ENCODE measurements around the gene FNDC5.
A peak's percentile ranks its signal among the peaks of the same experiment; 100 is the strongest.

FNDC5 gene

DNA sequence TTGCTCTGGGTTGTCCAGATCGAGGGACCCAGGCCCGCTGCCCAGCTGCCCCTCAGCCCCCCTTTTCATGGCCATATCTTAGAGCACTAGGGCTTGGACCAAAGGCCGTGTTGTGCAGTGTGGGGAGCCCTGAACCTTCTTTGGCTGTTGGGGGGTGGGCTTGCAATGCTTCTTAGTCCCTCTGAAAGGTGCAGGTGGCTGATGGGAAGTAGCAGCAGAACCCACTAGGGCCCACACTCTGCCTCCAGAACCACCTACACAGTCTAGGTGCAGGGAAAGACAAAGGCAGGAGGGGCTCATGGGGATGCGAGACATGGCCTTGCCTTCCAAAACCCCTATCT is 13.3 kb upstream of the FNDC5 start:
- DNase-seq (ENCODE audit: low read depth) = no peak

DNA sequence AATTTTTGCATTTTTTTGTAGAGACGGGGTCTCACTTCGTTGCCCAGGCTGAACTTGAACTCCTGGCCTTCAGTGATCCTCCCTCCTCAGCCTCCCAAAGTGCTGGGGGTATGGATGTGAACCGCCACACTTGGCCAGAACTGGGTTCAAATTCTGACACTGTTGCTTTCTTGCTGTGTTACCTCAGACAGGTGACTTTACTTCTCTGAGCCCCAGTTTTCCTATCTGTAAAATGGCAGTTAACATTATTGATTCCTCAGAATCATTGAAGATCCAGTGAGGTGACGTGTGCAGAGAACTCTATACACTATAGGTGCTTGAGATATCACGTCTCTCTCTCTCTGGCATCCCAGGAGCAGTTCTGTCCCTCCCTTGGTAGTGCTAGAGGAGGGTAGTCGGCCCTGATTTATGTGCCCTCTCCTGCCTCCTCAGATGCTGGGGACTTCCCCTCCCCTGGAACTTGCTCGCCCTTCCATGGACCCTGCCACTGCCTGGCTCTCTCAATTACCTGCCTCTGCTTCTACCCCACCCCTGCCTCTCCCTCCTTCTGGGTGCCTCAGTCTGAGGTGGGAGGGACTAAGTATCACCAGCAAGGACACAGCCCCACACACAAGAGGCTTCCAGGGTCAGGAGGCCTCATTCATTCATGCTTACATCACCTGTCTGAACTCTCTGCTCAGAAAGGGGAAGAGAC is 12.8 kb upstream of the FNDC5 start:
- DNase-seq (ENCODE audit: low read depth) = no peak

DNA sequence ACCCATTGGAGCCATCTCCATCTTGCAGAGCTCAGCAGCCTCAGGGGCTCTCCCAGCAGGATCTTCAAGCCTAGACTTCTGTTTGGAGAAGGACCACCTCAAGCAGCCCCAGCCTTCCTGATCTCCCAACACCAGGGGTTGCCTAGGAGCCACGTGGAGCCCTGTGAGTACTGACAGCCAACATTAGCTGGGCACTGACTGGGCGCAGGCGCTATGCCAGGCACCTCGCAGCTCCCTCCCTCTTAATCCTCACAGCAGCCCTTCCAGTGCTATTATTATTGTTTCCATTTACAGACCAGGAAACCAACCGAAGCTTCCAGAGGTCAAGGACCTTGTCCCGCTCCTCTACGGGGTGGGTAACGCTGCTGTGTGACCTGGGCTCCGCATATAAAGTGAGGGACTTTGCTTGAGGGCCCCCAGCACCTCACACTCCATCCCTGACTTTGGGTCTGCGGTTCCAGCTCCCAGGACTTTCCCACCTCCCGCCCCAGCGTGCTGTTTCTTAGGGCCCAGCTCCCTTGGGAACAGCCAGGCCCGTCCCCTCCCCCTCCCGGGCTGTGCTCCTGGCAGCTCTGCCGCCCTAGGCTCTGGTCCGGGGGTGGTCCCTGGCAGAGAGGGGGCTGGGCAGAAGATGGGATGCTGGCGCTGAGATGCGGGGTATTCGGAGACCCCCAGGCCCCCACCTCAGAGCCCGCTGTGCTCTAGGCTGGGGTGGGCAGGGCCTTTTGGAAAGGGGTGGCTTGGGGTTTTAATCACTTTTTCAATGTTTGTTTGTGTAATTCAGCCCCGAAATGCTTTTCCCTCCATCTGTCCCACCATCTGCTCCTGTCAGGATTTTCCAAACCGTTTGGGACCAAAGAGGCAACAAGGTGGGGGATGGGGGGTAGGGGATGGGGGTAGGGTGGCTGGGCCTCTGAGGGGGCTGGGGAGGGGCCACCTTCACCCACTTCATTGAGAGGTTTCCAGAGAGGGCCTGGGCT is 11.4 kb upstream of the FNDC5 start:
- no peak for DNase-seq (ENCODE audit: low read depth)

DNA sequence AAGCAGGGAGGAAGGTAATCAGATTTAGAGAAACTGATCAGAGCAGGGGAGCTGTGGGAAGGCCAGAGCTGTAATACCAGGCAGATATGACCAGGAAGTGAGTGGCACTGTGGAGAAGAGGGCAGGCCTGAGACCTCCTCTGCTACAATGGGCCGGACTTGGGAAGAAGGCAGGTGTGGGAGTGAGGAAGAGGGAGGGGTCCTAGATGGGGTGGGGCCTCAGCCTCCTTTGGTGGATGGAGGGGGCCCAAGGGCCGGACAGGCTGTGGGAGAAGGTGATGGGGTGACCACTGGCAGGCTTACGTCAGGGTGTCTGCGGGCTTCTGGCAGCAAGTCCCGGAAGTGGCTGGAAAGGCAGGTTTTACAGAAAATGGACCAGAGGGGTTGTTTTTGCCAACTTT is 10.6 kb upstream of the FNDC5 start:
- no peak for DNase-seq (ENCODE audit: low read depth)

DNA sequence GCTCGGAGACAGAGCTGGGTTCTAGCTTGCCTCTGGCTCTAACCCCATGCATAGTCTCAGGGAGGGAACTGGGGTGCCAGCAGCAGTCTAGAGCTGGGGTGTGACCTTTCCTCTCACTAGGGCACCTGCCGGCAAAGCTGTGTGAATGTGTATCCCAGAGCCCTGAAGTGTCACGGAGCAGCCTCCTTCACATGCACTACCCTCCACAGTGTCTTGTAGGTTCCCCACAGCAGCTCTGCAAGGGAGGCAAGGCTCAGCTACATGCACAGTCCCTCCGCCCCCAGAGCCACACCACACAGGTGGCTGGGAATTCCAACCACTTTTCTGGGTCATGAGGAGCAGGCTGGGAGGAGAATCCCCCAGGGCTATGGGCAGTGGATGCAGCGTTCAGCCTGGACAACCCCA is 7.9 kb upstream of the FNDC5 start:
- DNase-seq (ENCODE audit: low read depth) = no peak

DNA sequence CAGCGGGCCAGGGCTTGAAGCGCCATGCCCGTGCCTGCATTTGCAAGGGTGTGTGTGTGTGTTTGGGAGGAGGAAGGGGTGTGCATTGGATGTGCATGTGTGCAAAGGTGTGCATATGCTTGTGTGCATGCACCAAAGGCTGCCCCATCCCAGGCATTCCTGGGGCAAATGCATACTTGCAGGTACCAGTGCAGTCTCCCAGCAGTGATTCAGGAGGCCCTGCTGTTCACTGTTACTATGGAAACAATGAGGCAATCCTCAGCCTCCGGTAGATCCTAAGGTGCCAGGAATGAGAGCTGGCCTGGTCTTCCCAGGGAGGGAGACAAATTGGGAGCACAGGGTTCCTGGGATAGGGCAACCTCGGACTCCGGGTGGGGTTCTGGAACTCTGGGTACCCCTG is 7.5 kb upstream of the FNDC5 start:
- DNase-seq (ENCODE audit: low read depth) = no peak

DNA sequence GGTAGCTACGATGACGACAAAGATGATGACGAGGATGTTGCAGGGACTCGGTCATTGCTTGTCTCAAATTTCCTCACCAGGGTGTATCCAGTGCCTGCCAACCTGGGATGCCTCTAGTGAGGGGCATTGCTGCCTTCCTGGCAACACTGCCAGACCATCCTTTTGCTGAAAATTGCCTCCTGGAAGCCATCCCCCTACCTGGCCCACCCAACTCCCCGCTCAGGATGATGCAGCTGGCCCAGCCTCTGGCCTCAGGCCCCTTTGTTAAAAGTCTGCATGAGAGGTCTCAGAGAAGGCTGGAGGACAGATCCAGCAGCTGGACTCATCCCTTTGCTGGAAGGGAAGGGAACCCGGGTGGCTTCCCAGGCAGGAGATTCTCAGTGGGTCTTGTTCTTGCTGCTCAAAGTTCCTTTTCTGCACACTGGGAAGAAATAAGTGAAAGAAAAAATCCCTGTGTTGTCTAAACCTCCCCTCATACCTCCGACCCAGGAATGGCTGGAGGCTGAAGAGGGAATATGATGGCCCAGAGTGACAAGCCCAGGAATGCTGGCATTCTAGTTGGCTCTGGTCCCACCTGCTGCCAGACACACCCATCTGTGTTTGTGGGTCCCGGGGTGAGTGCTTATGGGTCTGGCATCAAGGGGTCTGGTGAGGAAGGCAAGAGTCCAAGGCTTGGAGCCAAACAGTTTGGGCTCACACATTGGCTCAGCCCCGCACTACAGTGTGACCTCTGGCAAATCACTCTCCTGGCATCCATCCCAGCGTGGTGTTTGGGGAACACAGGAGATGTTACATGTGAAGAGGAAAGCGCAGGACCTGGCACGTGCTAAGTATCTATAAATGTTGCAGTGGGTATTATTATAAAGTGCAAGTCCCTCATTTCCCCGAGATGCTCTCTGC is 6.7 kb upstream of the FNDC5 start:
- DNase-seq (ENCODE audit: low read depth) = no peak

DNA sequence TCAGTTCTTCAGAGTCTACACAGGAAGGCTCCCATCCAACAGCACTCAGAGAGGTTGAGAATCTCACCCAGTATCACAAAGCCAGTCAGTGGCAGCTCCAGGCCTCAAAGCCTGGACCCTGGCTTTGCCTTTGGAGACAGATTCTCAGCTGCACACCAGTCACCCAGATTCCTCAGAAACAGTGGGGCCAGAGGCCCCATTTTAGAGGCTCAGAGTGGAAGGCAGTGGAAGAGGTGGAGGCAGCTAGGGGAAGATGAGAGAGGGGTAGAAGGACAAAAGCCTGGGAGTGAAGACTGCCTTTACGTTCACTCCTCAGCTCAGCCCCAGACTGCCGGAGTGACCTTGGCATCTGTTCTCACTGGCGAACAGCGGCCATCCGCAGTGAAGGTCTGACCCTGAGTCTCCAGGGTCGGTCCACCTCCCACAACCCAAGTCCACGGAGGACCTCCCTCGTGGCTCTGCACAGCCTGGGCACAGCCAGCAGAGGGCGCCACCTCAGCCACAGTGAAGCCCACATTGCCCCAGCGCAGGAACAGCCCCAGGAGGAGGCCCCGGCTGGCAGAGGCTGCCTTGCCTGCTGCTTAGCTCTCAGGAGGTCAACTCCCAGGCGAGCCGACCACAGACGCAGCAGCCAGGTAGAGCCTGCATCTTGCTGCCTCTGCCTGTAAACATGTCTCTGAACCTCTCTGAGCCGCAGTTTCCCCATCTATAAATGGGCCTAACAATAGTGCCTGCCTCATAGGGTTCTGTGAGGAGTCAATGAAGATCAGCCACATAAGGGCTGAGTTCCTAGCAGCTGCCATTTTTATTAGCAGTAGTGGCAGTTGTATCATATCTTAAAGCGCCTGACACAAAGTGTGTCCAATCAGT is 5.9 kb upstream of the FNDC5 start:
- peak; percentile 39 for DNase-seq (ENCODE audit: low read depth)

DNA sequence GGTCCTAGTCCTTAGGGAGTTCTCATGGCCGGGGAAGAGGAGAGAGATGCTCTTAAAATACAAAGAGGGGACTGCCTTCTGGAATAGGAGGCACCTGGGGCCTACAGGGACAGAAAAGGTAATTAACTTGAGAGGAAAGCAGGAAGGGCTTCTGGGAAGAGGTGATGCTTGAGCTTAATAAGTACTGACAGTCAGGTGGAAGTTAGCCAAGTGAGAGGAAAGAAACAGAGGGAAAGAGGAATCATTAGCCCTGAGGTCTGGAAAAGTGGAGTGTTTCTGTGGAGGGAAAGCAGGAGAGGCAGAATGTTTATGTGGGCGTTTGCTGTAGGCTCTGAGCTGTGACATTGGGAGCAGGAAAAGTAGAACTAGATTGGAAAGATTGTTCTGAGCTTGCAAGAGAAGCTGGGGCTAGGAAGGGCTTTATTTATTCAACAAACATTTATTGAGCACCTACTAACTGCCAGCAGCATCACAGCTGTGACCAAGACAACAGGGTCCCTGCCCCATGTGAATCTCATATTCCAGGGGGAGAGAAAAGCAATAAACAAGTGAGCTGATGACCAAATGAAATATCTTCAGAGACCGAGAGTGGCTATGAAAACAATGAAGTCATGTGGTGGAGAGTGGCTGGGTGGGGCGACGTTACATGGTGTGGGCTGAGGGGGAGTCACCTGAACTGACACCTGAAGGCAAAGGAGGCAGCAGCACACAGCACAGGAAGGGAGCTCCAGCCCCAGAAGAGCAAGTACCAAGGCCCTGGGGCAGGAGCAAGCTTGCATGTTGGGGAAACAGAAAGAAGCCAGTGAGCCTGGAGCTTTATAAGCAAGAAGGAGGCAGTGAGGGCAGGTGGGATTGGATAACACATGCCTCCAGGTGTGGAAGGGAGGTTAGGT is 4.4 kb upstream of the FNDC5 start:
- DNase-seq (ENCODE audit: low read depth) = no peak

DNA sequence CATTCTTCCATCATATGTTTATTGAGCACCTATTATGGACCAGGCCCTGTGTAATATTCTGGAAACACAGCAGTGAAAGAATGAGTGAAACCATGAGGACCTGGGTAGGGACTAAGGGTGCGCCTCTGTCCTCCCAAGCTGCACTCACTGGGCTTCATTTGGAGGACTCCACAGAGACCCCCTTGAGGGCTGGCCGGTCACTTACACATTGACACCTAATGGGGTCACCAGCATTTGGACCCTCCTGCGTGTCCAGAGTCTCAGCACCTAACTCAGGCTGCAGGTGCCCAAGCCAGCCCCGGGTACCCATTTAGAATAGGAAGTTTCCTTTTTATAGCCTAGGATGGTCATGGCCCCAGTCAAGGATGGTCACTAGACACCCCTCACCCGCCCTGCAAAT is 2.8 kb upstream of the FNDC5 start:
- DNase-seq (ENCODE audit: low read depth) = no peak

DNA sequence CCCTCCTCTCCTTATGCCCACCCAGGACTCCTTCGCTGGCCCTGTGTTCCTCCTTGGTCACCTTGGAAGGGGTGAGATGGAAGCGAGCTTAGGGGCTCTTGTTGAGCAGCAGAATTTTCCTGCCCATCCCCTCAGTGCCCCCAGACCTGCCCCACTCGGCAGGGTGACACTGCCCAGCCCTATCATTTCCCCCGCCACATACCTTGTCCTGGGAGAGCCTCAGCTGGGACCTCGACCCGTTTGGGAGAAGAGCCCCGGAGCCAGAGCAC is 1.4 kb upstream of the FNDC5 start:
- DNase-seq (ENCODE audit: low read depth) = no peak

DNA sequence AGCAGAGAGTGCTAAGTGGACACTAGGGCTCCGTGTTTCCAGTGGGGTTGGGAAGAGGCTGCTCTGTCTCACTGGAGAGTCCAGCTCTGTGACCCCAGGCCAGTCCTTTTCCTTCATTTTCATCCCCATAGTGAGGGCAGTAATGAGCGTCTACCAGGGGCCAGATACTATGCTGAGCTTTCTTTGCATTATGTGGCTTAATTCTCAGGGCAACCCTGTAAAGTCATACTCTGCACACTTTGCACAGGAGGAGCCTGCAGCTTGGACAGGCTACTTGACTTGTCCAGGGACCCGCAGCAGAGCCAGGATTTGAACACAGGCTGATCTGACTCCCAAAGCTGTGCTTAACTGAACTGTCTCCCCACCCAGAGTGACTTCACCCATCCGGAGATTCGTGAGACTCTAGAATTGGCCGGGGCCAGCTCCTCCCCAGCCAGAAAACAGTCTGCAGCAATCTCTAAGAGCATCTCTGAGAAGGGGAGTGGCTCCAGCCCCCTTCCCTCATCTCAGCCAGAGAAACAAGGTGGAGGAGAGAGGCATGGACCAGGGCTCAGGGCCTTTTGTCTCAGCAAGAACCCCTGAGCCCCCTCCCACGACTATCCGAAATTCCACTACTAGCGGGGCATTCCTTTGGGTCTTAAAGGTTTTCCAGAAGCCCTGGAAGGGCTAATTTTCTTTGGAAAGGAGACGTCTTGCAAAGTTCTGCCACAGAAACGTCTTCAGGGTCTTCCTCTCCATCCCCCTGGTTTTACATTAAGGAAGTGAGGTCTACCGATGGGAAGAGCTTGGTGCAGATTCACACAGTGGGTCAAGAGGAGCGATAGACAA is 866 bp upstream of the FNDC5 start:
- no peak for DNase-seq (ENCODE audit: low read depth)

DNA sequence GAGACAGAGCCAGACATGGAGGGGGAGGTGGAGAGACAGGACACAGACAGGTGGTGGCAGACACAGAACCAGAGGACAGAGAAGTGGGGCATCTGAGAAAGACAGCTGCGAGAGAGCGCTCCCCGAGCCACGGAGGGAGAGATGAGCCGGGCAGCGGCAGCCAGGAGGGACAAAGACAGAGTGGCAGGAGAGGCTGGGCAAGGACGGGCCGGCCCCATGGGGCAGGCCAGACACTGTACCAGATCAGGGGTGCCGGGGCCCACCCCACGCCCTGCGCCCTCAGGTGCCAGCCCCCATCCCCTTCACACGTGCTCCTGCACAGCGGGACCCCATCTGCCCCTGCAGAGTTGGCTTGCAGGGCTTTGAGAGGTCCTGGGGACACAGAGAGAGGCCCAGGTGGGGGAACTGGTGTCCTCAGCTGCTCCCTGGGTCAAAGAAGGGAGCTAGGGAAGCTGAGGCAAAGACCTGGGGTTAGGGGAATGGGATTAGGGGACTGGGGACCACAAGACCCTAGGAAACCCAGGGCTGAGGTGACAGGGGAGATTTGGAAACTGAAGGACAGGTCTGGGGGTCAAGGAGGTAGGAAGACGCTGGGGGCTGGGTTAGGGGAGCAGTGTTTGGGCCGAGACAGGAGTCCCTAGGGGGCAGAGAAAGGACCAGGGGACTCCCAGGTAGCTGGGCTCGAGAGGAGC is 643 bp downstream of the FNDC5 start:
- no peak for DNase-seq (ENCODE audit: low read depth)

DNA sequence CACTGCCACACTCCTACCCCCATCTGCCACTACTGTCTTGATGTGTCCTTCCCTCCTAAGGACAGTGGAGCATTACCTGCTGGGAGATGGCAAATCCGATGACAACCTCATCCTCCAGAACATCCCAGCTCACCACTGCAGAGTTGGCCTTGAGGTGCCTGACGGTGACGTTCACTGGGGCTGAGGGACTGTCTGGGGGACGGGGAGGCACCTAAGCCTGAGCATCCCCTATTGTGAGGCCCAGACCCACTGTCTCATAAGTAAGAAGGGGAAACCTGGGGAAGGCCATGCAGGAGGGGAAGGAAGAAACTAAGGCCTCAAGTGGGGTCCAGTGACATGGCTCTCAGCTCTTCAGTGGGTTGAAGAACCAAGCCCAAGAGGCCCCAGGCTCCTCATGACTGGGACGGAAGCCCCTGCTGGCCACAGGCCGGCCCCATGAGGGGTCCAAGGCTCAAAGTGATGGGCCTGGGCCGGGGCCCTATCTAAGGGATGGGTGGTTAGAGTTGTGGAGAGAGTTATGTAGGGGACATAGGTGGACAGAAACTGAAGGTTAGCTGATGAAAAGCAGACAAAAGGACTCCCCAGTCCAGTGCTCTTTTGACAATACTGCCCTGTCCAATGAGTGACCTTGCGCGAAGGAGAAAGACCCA is 1.8 kb downstream of the FNDC5 start:
- no peak for DNase-seq (ENCODE audit: low read depth)

DNA sequence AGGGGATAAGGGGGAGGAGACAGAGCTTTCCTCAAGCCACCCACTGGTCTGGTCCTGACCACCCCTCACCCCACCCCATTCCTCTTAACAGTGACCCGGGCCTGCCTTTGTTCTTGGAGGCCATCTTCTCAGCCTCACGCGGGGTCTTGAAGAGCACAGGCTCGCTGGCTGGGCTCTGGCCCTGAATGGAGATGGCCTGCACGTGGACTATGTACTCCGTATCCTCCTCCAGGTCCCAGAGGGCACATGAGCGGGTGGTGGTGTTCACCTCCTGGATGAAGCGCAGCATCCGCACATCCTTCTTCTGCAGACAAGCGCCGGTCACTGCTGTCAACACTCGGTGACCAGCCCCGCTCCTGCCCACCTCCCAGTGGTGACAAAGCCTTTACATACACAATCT is 2.6 kb downstream of the FNDC5 start:
- DNase-seq (ENCODE audit: low read depth) = no peak

DNA sequence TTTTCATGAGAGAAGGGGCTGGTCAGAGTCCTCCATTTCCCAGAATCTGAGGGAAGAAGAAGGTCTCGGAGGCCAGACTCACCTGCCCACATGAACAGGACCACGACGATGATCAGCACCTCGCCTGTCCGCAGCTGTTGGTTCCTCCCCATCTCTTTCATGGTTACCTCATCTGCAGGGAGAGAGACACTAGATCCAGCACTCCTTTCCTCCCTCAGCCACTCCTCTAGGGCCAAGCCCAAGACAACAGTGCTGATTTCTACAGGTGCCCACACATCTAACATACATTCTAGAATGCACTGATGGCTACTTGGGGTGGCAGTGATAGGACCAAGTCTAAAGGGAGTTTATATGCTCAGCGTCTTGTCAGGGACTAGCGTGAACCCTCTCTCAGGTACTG is 3.0 kb downstream of the FNDC5 start:
- DNase-seq (ENCODE audit: low read depth) = no peak

DNA sequence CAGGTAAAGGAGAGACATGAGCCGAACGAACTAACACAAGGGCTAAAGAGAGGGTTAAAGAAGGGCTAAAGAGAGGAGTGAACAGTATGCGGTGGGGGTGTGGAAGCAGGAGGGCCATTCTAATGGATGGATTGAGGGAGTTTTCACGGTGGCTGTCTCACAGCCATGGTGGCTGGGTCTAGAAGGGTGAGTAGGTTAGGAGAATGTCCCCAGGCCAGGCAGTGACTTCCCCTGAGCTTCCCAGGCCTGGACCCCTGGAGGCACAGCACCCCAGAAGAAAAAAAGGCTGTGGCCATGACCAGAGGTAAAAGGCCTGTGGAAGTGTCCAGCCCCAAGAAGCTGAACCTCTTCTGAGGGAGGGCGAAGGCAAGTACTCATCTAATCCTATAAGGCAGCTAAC is 3.6 kb downstream of the FNDC5 start:
- no peak for DNase-seq (ENCODE audit: low read depth)

DNA sequence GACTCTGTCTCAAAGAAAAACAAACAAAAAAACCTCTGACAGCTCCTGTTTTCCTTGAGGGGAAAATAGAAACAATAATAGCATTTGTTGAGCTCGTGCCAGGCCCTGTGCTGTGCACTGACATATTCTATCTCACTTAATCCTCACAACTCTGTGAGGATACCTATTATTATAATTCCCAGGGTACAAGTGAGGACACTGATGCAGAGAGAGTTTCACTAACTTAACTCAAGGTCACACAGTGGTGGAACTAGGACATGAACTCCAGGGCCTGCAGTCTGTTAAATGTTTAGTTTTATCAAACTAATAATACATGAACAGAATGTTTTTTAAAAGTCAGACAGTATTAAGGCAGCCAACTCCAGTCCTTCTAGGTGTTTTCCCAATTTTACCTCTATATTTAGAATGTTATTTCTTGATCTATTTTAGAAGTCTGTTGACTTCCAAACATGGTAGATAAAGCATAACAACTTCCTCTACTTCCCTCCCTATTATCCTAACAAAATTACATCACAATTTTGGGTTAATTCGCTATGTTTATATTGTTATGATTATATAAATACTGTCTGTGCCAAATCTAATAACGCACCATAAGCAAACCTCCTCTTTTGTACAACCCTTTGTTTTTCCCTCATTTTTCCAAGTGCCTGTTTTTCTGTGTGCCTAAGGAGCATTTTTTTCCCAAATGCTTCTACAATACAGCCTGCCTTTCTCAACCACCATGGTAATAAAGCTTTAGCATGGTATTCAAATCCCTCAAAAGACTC is 4.9 kb downstream of the FNDC5 start:
- no peak for DNase-seq (ENCODE audit: low read depth)
